MCF 10A (cell line): ENCODE results near the gene ZNF536. TPM values are rescaled to one million over a fixed set of nuclear protein-coding genes. Genes with fewer than 3 reads are reported as not detected.

Experiments
- BruUV-seq: library from RNA; stranded (reverse); fragments of 400-500 nt; replicated peaks from 2 replicates; lab custom pipeline; 2021; lab: Mats Ljungman, UMichigan
- CTCF ChIA-PET: fragments of 300-600 bp; sonication (Branson Sonifier 250); formaldehyde crosslinking; extraction: SDS; loops from one replicate; lab custom pipeline; 2021; ENCODE audit warnings: antibody characterized with exemption, inconsistent platforms; lab: Yijun Ruan, JAX
- POLR2A ChIA-PET: fragments of 300-600, 350-650 bp; sonication (Branson Sonifier 250); formaldehyde crosslinking; extraction: SDS; loops from one replicate; lab custom pipeline; 2020; ENCODE audit warnings: antibody characterized with exemption, inconsistent platforms; lab: Yijun Ruan, JAX
- DNase-seq: peaks from one replicate; pipeline ENCODE4 v3.0.0-alpha.2; 2018; ENCODE audit not compliant: unreplicated experiment
- H3K27ac Mint-ChIP-seq: one replicate; pipeline ENCODE4 v1.8.0; 2022; ENCODE audit warnings: mild to moderate bottlenecking, low read depth, mixed read lengths; ENCODE audit not compliant: unreplicated experiment
- H3K27me3 Mint-ChIP-seq: one replicate; pipeline ENCODE4 v1.8.0; 2022; ENCODE audit warnings: mixed read lengths; ENCODE audit not compliant: insufficient read depth, unreplicated experiment
- H3K36me3 Mint-ChIP-seq: one replicate; pipeline ENCODE4 v1.8.0; 2022; ENCODE audit warnings: mild to moderate bottlenecking, moderate library complexity, mixed read lengths; ENCODE audit not compliant: insufficient read depth, unreplicated experiment
- H3K4me1 Mint-ChIP-seq: one replicate; pipeline ENCODE4 v1.8.0; 2022; ENCODE audit warnings: mixed read lengths; ENCODE audit not compliant: insufficient read depth, unreplicated experiment
- H3K4me3 Mint-ChIP-seq: one replicate; pipeline ENCODE4 v1.8.0; 2022; ENCODE audit warnings: mild to moderate bottlenecking, moderate library complexity, mixed read lengths; ENCODE audit not compliant: unreplicated experiment
- H3K9me3 Mint-ChIP-seq: one replicate; pipeline ENCODE4 v1.8.0; 2022; ENCODE audit warnings: mixed read lengths; ENCODE audit not compliant: unreplicated experiment
- intact Hi-C: fragments of 100-400 bp; cut with micrococcal nuclease; formaldehyde crosslinking; loops from 2 replicates; pipeline ENCODE4 v1.14.1; 2022
- total RNA-seq: library from RNA; stranded (reverse); gene quantifications from 2 replicates; pipeline ENCODE4 v1.2.3, GENCODE V29; 2022
- TF ChIP-seq, protein P1 (sequence below): fragments of 200-600 bp; IDR thresholded peaks from one replicate; pipeline ENCODE4 v1.8.0; 2022; ENCODE audit warnings: antibody characterized with exemption, mild to moderate bottlenecking; ENCODE audit not compliant: unreplicated experiment

Gene ZNF536
- total RNA-seq, 1 experiment from 2014 or later = not detected

DNA sequence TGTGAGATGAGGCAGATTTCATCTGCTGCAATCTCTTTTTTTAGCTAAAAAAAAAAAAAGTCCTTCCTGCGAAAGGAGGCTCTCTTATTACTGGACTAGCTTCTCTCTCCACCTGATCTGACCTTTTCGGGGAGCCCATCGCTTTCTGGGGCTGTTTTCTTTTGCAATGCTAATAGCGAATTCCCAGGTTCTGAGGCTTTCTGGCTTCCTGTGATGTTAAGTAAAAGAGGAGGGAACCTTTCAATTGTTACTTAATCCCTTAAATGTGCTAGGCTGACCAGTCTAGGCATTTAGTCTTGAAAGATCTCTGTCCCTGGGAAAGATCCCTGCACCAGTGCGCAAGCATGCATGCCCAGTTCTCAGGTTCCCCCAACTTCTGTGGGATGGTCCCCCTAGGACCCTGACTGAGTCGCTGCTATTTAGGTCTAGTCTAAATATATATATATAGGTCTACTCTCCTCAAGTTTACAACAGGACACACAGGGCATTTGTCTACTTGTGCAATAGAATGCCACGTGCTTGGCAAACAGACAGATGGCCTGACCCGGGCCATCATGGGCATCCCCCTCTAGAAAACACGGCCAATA is 224.7 kb downstream of the ZNF536 start:
- H3K36me3 Mint-ChIP-seq = no peaks in the 10 kb centered on the region
- H3K4me1 Mint-ChIP-seq = no peaks in the 10 kb centered on the region
- no peak for DNase-seq
- POLR2A ChIA-PET = no interaction called here
- H3K9me3 Mint-ChIP-seq = peaks cover 26% of the 10 kb centered on the region
- TF ChIP-seq, protein P1, sequence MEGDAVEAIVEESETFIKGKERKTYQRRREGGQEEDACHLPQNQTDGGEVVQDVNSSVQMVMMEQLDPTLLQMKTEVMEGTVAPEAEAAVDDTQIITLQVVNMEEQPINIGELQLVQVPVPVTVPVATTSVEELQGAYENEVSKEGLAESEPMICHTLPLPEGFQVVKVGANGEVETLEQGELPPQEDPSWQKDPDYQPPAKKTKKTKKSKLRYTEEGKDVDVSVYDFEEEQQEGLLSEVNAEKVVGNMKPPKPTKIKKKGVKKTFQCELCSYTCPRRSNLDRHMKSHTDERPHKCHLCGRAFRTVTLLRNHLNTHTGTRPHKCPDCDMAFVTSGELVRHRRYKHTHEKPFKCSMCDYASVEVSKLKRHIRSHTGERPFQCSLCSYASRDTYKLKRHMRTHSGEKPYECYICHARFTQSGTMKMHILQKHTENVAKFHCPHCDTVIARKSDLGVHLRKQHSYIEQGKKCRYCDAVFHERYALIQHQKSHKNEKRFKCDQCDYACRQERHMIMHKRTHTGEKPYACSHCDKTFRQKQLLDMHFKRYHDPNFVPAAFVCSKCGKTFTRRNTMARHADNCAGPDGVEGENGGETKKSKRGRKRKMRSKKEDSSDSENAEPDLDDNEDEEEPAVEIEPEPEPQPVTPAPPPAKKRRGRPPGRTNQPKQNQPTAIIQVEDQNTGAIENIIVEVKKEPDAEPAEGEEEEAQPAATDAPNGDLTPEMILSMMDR = no peak
- BruUV-seq = no TSS peak
- H3K4me3 Mint-ChIP-seq = no peak overlapping the region
- no peak overlapping the region for H3K27ac Mint-ChIP-seq
- H3K27me3 Mint-ChIP-seq = no peaks in the 10 kb centered on the region
- intact Hi-C loops = no loop called here
- CTCF ChIA-PET = interaction anchor here (0.7 kb wide), 1 partner anchor 88 kb away, joined by 3 read pairs; no protein-coding TSS in a partner anchor

DNA sequence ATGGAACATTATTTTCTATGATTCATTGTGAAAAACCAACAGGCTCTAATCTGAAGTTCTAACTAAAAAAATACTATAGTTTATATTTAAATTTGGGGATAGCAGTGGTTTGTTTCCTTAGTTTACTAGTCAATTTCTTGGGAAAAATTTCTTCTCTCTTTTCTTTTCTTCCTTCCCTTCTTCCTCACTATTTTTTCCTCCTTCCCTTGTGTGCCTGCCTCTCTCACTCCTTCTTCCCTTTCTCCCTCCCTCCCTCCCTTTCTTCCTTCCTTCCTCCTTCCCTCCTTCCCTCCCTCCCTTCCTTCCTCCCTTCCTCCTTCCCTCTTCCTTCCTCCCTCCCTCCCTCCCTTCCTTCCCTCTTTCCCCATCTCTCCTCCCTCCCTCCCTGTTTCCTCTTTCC is 226.5 kb downstream of the ZNF536 start:
- H3K4me3 Mint-ChIP-seq = no peak overlapping the region
- no peaks in the 10 kb centered on the region for H3K36me3 Mint-ChIP-seq
- TF ChIP-seq, protein P1 = no peak
- H3K4me1 Mint-ChIP-seq = no peaks in the 10 kb centered on the region
- CTCF ChIA-PET = no interaction called here
- BruUV-seq = no TSS peak
- H3K27me3 Mint-ChIP-seq = no peaks in the 10 kb centered on the region
- peaks cover 34% of the 10 kb centered on the region for H3K9me3 Mint-ChIP-seq
- intact Hi-C loops = no loop called here
- DNase-seq = no peak
- POLR2A ChIA-PET = no interaction called here
- H3K27ac Mint-ChIP-seq = no peak overlapping the region

DNA sequence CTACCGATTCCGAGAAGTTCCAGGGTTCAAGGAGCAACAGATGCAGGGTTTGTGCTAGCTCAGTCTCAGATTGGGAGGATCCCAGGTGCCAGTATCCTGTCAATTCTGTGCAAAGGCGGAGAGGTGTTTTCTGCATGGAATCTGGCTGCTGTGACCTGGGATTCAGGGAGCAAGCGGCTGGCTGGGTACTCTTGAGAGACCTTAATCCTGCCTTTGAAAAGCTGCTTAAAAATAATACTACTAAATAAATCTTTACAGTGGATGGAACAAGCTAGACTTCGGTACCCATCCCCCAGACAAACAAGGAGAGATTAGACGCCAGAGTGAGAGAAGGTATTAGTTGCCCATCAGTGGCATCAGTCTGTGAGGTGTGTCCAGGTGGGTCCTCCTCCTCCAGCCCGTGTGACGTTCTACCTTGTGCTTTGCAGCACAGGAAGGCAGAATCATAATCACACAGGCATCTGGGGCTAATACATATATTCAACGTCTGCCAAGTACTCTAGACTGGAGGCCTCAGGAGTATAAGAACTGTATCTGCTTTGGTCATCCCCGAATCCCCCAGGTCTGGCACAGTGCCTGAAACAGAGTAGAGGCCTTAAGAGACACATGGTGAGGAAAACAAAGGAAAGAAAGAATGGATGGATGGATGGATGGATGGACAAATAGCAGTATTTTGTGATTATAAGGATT is 230.6 kb downstream of the ZNF536 start:
- intact Hi-C loops = no loop called here
- no peaks in the 10 kb centered on the region for H3K27me3 Mint-ChIP-seq
- TF ChIP-seq, protein P1 = no peak
- no peak overlapping the region for H3K27ac Mint-ChIP-seq
- POLR2A ChIA-PET = no interaction called here
- peaks cover 15% of the 10 kb centered on the region for H3K9me3 Mint-ChIP-seq
- no peaks in the 10 kb centered on the region for H3K4me1 Mint-ChIP-seq
- no peaks in the 10 kb centered on the region for H3K36me3 Mint-ChIP-seq
- DNase-seq = no peak
- H3K4me3 Mint-ChIP-seq = no peak overlapping the region
- no TSS peak for BruUV-seq
- CTCF ChIA-PET = interaction anchor here (0.7 kb wide), 1 partner anchor 213 kb away, joined by 3 read pairs; no protein-coding TSS in a partner anchor

DNA sequence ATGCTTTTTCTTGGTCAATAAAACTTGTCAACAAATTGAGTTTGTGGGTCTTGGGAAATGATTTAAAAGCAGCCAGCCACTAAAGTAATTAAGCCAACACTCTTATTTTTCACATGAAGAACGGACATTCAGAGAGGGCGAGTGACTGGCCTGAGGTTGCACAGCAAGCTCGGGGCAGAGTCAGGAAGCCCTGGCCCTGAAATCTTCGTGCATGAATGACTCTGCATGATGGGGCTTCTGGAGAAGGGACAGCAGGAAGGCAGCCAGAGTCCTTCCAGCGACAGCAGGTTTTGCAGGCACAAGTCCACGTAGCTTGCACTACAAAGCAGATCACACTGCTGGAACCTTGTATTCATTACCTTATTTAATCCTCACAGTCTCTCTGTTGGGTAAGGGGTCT is 232.5 kb downstream of the ZNF536 start:
- Mint-ChIP-seq H3K27ac (no peak overlapping the region), H3K4me3 (no peak overlapping the region), H3K27me3 (no peaks in the 10 kb centered on the region), H3K4me1 (no peaks in the 10 kb centered on the region), H3K36me3 (no peaks in the 10 kb centered on the region), H3K9me3 (peaks cover 18% of the 10 kb centered on the region)
- no TSS peak for BruUV-seq
- ChIA-PET POLR2A (no interaction called here), CTCF (interaction anchor here (1.0 kb wide), 1 partner anchor 26 kb away, joined by 5 read pairs; no protein-coding TSS in a partner anchor)
- intact Hi-C loops = no loop called here
- TF ChIP-seq, protein P1 = no peak
- DNase-seq = no peak
